Esophagus muscularis mucosa (tissue), 3 donors: ENCODE data around the gene GPR78.

Experiments used
- EP300 ChIP-seq: sonication (generic); formaldehyde crosslinking; IDR thresholded peaks from one replicate; pipeline ENCODE4 v1.6.1; 2017; ENCODE audit warnings: antibody characterized with exemption
- TF ChIP-seq, protein P1 (sequence below), 3 experiments: fragments of 200-600 bp in 2 of 3; fragments of 450-650 bp in 1 of 3; sonication (generic) in 2 of 3; IDR thresholded peaks; one replicate each; pipeline ENCODE4 v1.5.1; 2017 to 2019; ENCODE audit warnings: antibody characterized with exemption in 3 of 3, mild to moderate bottlenecking in 2 of 3, moderate library complexity in 1 of 3

DNA sequence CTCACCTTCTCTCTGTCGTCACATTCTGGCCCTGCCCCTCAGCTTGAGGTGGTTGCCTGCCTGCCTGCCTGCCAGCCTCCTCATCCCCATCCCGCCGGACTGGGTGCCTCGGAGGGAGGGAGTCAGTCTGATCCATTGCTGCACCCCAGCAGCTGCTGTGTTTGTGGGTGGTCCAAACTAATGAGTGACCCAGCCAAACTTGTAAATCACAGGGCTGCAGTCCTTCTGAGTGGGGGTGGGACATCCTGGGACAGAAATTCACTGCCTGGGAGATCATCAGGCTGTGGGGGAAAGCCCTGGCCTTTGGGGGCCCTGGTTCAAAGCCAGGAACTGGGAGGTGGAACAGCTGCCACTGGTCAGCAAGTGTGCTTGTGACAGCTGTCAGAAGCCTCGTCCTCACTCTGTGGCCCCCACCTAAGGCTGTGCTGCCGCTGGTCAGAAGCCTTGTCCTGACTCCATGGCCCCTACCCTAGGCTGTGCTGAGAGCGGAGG is 5.6 kb downstream of the GPR78 start:
- TF ChIP-seq EP300, result no peak
- TF ChIP-seq, protein P1, sequence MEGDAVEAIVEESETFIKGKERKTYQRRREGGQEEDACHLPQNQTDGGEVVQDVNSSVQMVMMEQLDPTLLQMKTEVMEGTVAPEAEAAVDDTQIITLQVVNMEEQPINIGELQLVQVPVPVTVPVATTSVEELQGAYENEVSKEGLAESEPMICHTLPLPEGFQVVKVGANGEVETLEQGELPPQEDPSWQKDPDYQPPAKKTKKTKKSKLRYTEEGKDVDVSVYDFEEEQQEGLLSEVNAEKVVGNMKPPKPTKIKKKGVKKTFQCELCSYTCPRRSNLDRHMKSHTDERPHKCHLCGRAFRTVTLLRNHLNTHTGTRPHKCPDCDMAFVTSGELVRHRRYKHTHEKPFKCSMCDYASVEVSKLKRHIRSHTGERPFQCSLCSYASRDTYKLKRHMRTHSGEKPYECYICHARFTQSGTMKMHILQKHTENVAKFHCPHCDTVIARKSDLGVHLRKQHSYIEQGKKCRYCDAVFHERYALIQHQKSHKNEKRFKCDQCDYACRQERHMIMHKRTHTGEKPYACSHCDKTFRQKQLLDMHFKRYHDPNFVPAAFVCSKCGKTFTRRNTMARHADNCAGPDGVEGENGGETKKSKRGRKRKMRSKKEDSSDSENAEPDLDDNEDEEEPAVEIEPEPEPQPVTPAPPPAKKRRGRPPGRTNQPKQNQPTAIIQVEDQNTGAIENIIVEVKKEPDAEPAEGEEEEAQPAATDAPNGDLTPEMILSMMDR (IDR thresholded peaks at IDR 0.05), result no peak
